ENCODE data around the gene IRF5. TPM values are rescaled to one million over a fixed set of nuclear protein-coding genes. Genes with fewer than 3 reads are reported as not detected.

IRF5 gene
- total and polyA plus RNA-seq, 4 donors: 4.3 to 6.2 (median 4.5) TPM

- DNase-seq (ENCODE audit: low spot score): no peak
- no peak overlapping the region for H3K9ac ChIP-seq (ENCODE audit: low read depth in 1 of 2, low read length in 2 of 2)
- no peak overlapping the region for H3K27ac ChIP-seq (ENCODE audit: low read depth in 1 of 2, low read length in 2 of 2)
- peaks cover 0 to 6% (median 5%) of the 10 kb centered on the region in 4 donors for H3K4me1 ChIP-seq (ENCODE audit: control insufficient read depth in 4 of 4, insufficient read depth in 4 of 4, low read length in 3 of 4)
- H3K27me3 ChIP-seq (ENCODE audit: control insufficient read depth in 4 of 4, insufficient read depth in 4 of 4, low read length in 3 of 4): peaks cover 0 to 2% (median 0%) of the 10 kb centered on the region in 4 donors
- no peaks in the 10 kb centered on the region for H3K36me3 ChIP-seq (ENCODE audit: control insufficient read depth in 4 of 4, insufficient read depth in 3 of 4, low read depth in 1 of 4, low read length in 3 of 4)
- 100% methylated on average over 2 of the region's 2 CpGs for WGBS
- no peaks in the 10 kb centered on the region for H3K9me3 ChIP-seq (ENCODE audit: control insufficient read depth in 4 of 4, low read length in 3 of 4)
- TF ChIP-seq YY1 (IDR thresholded peaks at IDR 0.05): no peak
- no peak for TF ChIP-seq REST (IDR thresholded peaks at IDR 0.05)
- TF ChIP-seq HNF4G (IDR thresholded peaks at IDR 0.05): no peak
- TF ChIP-seq FOXA1 (IDR thresholded peaks at IDR 0.05): no peak
- TF ChIP-seq SP1 (IDR thresholded peaks at IDR 0.05): no peak
- TF ChIP-seq ZBTB33 (IDR thresholded peaks at IDR 0.05): no peak
- TF ChIP-seq TAF1 (conservative IDR thresholded peaks at IDR 0.05): no peak
- TF ChIP-seq EGR1 (IDR thresholded peaks at IDR 0.05; ENCODE audit: low read depth in 2 of 2): no peak
- TF ChIP-seq MAX (IDR thresholded peaks at IDR 0.05): no peak
- no peak for TF ChIP-seq NR2F2 (IDR thresholded peaks at IDR 0.05)
- no peak for TF ChIP-seq RXRA (IDR thresholded peaks at IDR 0.05)
- no peak for TF ChIP-seq CTCF (IDR thresholded peaks at IDR 0.05; ENCODE audit: low read depth, low read length, missing input control)
- no peak for TF ChIP-seq HNF4A (conservative IDR thresholded peaks at IDR 0.05)
- TF ChIP-seq RAD21 (IDR thresholded peaks at IDR 0.05): no peak
- no peak for TF ChIP-seq JUND (IDR thresholded peaks at IDR 0.05)
- no peak for TF ChIP-seq GABPA (IDR thresholded peaks at IDR 0.05 in 1 of 2, conservative IDR thresholded peaks at IDR 0.05 in 1 of 2)
- TF ChIP-seq ATF3 (IDR thresholded peaks at IDR 0.05): no peak
- TF ChIP-seq FOXA2 (IDR thresholded peaks at IDR 0.05): no peak
- H3K4me3 ChIP-seq (ENCODE audit: low read depth in 1 of 3, low read length in 3 of 3): no peak overlapping the region
Observed at GRCh38 chr7:128917122-128917521, 20.6 kb upstream of the IRF5 start.

Measured in liver (tissue), 9 donors.